PC-3 (cell line): ENCODE data around the gene CRTC1. TPM values are rescaled to one million over a fixed set of nuclear protein-coding genes. Genes with fewer than 3 reads are reported as not detected.

Experiments
- ATAC-seq: fragments of 200-7000 bp; cut with Tn5 transposase; 2 replicates; pipeline ENCODE4 v1.9.1; 2020; ENCODE audit warnings: mild to moderate bottlenecking, moderate library complexity
- BruUV-seq: library from RNA; stranded (reverse); fragments of 400-500 nt; replicated peaks from 2 replicates; lab custom pipeline; 2021; lab: Mats Ljungman, UMichigan
- CTCF ChIA-PET: fragments of 300-600 bp; sonication (Branson Sonifier 250); formaldehyde crosslinking; loops from one replicate; lab custom pipeline; 2022; ENCODE audit warnings: antibody characterized with exemption; lab: Charles Lee
- POLR2A ChIA-PET: fragments of 300-600 bp; sonication (Branson Sonifier 250); formaldehyde crosslinking; loops from one replicate; lab custom pipeline; 2022; ENCODE audit warnings: antibody characterized with exemption; ENCODE audit not compliant: unreplicated experiment; lab: Charles Lee
- DNase-seq: peaks from one replicate; pipeline ENCODE4 v3.0.0-alpha.2; 2015
- H2AFZ ChIP-seq: fragments of 300-600 bp; sonication (generic); 2 replicates; pipeline ENCODE4 v1.6.0; 2016; ENCODE audit warnings: antibody characterized with exemption, low read length
- H3F3A ChIP-seq: fragments of 300-600 bp; sonication (generic); one replicate; pipeline ENCODE4 v1.6.0; 2017; ENCODE audit warnings: antibody characterized with exemption, low read length, control low read depth, mild to moderate bottlenecking; ENCODE audit not compliant: unreplicated experiment
- H3K27ac ChIP-seq: fragments of 300-600 bp; sonication (generic); 2 replicates; pipeline ENCODE4 v1.5.1; 2016; ENCODE audit warnings: mild to moderate bottlenecking, low read length
- H3K27me3 ChIP-seq: fragments of 300-600 bp; sonication (generic); 2 replicates; pipeline ENCODE4 v1.6.1; 2016; ENCODE audit warnings: low read length, mixed read lengths
- H3K36me3 ChIP-seq: fragments of 300-600 bp; sonication (generic); 2 replicates; pipeline ENCODE4 v1.6.1; 2016; ENCODE audit warnings: low read depth, mixed run types, low read length, mixed read lengths
- H3K4me1 ChIP-seq: fragments of 300-600 bp; sonication (generic); 2 replicates; pipeline ENCODE4 v1.5.1; 2016; ENCODE audit warnings: low read length; ENCODE audit not compliant: insufficient read depth
- H3K4me2 ChIP-seq: fragments of 300-600 bp; sonication (generic); 2 replicates; pipeline ENCODE4 v1.6.0; 2016; ENCODE audit warnings: low read length
- H3K4me3 ChIP-seq: fragments of 300-600 bp; sonication (generic); 2 replicates; pipeline ENCODE4 v1.5.1; 2016; ENCODE audit warnings: mild to moderate bottlenecking, low read length, mixed read lengths
- H3K79me2 ChIP-seq: fragments of 300-600 bp; sonication (generic); 2 replicates; pipeline ENCODE4 v1.6.1; 2017; ENCODE audit warnings: low read length, mixed read lengths
- H3K9ac ChIP-seq: fragments of 300-600 bp; sonication (generic); 2 replicates; pipeline ENCODE4 v1.6.0; 2016; ENCODE audit warnings: mild to moderate bottlenecking, low read length
- H3K9me2 ChIP-seq: fragments of 300-600 bp; sonication (generic); replicated peaks from 2 replicates; pipeline ENCODE4 v1.6.1; 2016; ENCODE audit warnings: mixed run types, low read length, mixed read lengths
- H3K9me3 ChIP-seq: fragments of 300-600 bp; sonication (generic); 2 replicates; pipeline ENCODE4 v1.6.1; 2016; ENCODE audit warnings: low read length, mixed read lengths
- H4K20me1 ChIP-seq: fragments of 300-600 bp; sonication (generic); 2 replicates; pipeline ENCODE4 v1.6.1; 2016; ENCODE audit warnings: low read length, mixed read lengths
- EZH2 ChIP-seq: fragments of 300-600 bp; sonication (generic); IDR thresholded peaks from one replicate; pipeline ENCODE4 v1.6.1; 2017; ENCODE audit warnings: antibody characterized with exemption, mild to moderate bottlenecking, low read length; ENCODE audit not compliant: unreplicated experiment
- EZH2phosphoT487 ChIP-seq: fragments of 300-600 bp; sonication (generic); IDR thresholded peaks from 2 replicates; pipeline ENCODE4 v1.6.1; 2018; ENCODE audit warnings: mild to moderate bottlenecking, antibody characterized with exemption, low read length, borderline replicate concordance
- intact Hi-C: fragments of 100-400 bp; cut with micrococcal nuclease; formaldehyde crosslinking; loops from 2 replicates; pipeline ENCODE4 v1.9.0; 2023
- total RNA-seq: library from RNA; depleted of rRNA; stranded (reverse); fragments of >200 nt; gene quantifications from 2 replicates; pipeline ENCODE4 v1.2.3, GENCODE V29; 2014
- TF ChIP-seq, protein P1 (sequence below): fragments of 300-600 bp; sonication (generic); conservative IDR thresholded peaks from 2 replicates; pipeline ENCODE4 v1.5.1; 2017; ENCODE audit warnings: antibody characterized with exemption, low read depth, mild to moderate bottlenecking, low read length

The CRTC1 gene
- total RNA-seq, 1 experiment from 2014 or later, result 6.7 TPM

DNA sequence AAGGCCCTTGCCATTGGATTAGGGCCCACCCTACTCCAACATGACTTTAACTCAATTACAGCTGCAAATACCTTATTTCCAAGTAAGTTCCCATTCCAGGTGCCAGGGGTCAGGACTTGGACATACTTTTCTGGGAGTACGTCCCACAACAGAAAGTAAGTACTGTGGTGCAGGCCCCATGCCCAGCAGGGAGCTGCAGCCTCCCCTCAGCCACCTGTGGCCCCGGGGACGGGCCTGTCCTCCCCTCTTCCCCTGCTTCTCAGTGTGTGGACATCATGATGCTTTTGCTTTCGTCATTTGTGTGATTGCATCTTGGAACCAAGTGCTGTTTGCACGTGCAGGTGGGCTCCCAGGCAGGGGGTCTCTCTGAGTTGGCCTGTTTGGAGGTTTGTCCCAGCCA, 31.9 kb downstream of the CRTC1 start:
- POLR2A ChIA-PET, result no interaction called here
- Histone ChIP-seq H3K9me3 (no peaks in the 10 kb centered on the region), H3F3A (no peaks in the 10 kb centered on the region), H3K4me2 (no peak overlapping the region), H3K36me3 (no peaks in the 10 kb centered on the region), H3K27me3 (no peaks in the 10 kb centered on the region), H3K4me1 (no peaks in the 10 kb centered on the region), H3K9ac (no peak overlapping the region), H3K79me2 (no peaks in the 10 kb centered on the region), H3K27ac (no peak overlapping the region), H4K20me1 (no peaks in the 10 kb centered on the region), H2AFZ (no peak overlapping the region), H3K9me2 (no peaks in the 10 kb centered on the region), H3K4me3 (no peak overlapping the region)
- CTCF ChIA-PET, result no interaction called here
- BruUV-seq, result no TSS peak
- no peak for ATAC-seq
- DNase-seq, result no peak
- TF ChIP-seq EZH2 (no peak), EZH2phosphoT487 (no peak)
- TF ChIP-seq, protein P1, sequence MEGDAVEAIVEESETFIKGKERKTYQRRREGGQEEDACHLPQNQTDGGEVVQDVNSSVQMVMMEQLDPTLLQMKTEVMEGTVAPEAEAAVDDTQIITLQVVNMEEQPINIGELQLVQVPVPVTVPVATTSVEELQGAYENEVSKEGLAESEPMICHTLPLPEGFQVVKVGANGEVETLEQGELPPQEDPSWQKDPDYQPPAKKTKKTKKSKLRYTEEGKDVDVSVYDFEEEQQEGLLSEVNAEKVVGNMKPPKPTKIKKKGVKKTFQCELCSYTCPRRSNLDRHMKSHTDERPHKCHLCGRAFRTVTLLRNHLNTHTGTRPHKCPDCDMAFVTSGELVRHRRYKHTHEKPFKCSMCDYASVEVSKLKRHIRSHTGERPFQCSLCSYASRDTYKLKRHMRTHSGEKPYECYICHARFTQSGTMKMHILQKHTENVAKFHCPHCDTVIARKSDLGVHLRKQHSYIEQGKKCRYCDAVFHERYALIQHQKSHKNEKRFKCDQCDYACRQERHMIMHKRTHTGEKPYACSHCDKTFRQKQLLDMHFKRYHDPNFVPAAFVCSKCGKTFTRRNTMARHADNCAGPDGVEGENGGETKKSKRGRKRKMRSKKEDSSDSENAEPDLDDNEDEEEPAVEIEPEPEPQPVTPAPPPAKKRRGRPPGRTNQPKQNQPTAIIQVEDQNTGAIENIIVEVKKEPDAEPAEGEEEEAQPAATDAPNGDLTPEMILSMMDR, result no peak
- intact Hi-C loops, result no loop called here

DNA sequence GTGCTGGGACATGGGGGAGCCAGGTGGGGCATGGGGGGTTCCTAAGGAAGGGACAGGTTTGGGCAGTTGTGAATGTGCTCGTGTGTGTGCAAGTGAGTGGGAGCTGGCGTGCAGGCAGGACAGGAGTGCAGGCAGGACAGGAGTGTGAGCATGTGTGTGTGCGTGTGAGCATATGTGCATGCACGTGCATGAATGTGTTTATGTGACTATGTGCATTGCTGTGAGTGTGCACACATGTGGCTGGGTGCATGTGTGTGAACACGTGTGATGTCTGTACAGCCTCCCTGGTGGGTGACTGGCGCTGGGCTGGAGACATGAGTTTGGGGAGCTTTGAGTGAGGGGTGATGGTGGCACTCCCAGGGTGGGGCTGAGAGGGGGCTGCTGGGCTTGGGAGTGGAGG, 33.4 kb downstream of the CRTC1 start:
- POLR2A ChIA-PET, result no interaction called here
- Histone ChIP-seq H3F3A (no peaks in the 10 kb centered on the region), H3K9ac (no peak overlapping the region), H3K4me3 (no peak overlapping the region), H3K9me3 (no peaks in the 10 kb centered on the region), H3K9me2 (no peaks in the 10 kb centered on the region), H4K20me1 (no peaks in the 10 kb centered on the region), H3K4me1 (no peaks in the 10 kb centered on the region), H3K79me2 (no peaks in the 10 kb centered on the region), H3K27ac (no peak overlapping the region), H3K4me2 (no peak overlapping the region), H2AFZ (no peak overlapping the region), H3K27me3 (no peaks in the 10 kb centered on the region), H3K36me3 (no peaks in the 10 kb centered on the region)
- no peak for TF ChIP-seq EZH2phosphoT487
- TF ChIP-seq, protein P1, result no peak
- no peak for TF ChIP-seq EZH2
- intact Hi-C loops, result no loop called here
- ATAC-seq (no peak), DNase-seq (no peak)
- no TSS peak for BruUV-seq
- CTCF ChIA-PET, result no interaction called here

DNA sequence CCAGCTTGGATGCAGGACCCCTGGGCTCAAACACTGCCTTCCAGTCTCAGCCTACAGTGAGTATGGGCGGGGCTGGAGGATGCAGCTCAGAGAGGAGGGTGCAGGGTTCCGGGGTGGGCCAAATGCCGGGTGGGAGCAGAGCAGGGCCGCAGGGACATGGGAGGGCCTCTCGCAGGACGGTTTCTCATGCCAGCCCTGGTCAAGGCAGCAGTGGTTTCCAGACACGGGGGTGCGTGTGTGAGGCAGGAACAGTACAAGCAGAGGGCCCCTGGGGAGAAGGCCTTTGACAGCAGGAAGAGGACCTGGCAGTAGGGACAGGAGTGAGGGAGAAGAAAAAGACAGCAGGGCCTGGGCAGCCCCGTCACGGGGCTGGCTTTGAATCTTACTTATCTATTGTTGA, 34.1 kb downstream of the CRTC1 start:
- DNase-seq, result no peak
- no peak for ATAC-seq
- POLR2A ChIA-PET, result no interaction called here
- CTCF ChIA-PET, result no interaction called here
- H3F3A ChIP-seq, result no peaks in the 10 kb centered on the region
- no TSS peak for BruUV-seq
- no peak overlapping the region for H2AFZ ChIP-seq
- TF ChIP-seq, protein P1, result no peak
- TF ChIP-seq EZH2phosphoT487 (no peak), EZH2 (no peak)
- H4K20me1 ChIP-seq, result no peaks in the 10 kb centered on the region
- H3K4me3 ChIP-seq, result no peak overlapping the region
- H3K4me1 ChIP-seq, result no peaks in the 10 kb centered on the region
- H3K36me3 ChIP-seq, result no peaks in the 10 kb centered on the region
- no peak overlapping the region for H3K9ac ChIP-seq
- intact Hi-C loops, result no loop called here
- H3K27me3 ChIP-seq, result no peaks in the 10 kb centered on the region
- no peaks in the 10 kb centered on the region for H3K9me3 ChIP-seq
- H3K9me2 ChIP-seq, result no peaks in the 10 kb centered on the region
- no peak overlapping the region for H3K4me2 ChIP-seq
- H3K79me2 ChIP-seq, result no peaks in the 10 kb centered on the region
- no peak overlapping the region for H3K27ac ChIP-seq
